AG04450 (cell line): ENCODE results near the gene CHRNA9. TPM values are rescaled to one million over a fixed set of nuclear protein-coding genes. Genes with fewer than 3 reads are reported as not detected.

Experiments
- CTCF ChIA-PET: fragments of 300-600, 350-600 bp; formaldehyde crosslinking; extraction: SDS; loops from one replicate; lab custom pipeline; 2022; ENCODE audit warnings: antibody characterized with exemption, inconsistent platforms; lab: Charles Lee
- POLR2A ChIA-PET: fragments of 350-600 bp; formaldehyde crosslinking; extraction: SDS; loops from one replicate; lab custom pipeline; 2021; ENCODE audit warnings: antibody characterized with exemption, inconsistent platforms; lab: Yijun Ruan, JAX
- DNase-seq: peaks from one replicate; pipeline ENCODE4 v3.0.0-alpha.2; 2011; ENCODE audit warnings: low read depth, low spot score
- H3K27ac ChIP-seq: one replicate; pipeline ENCODE4 v1.5.1; 2012; ENCODE audit warnings: low read depth, low read length, control low read depth
- H3K27me3 ChIP-seq: one replicate; pipeline ENCODE4 v1.6.0; 2012; ENCODE audit warnings: low read length; ENCODE audit not compliant: control insufficient read depth, insufficient read depth
- H3K4me3 ChIP-seq: 2 replicates; pipeline ENCODE4 v1.5.1; 2011; ENCODE audit warnings: mild to moderate bottlenecking, low read depth, low read length, control low read depth
- H3K9me3 ChIP-seq: 2 replicates; pipeline ENCODE4 v1.5.1; 2012; ENCODE audit warnings: low read length; ENCODE audit not compliant: control insufficient read depth, insufficient read depth
- polyA plus RNA-seq: library from polyadenylated mRNA; depleted of rRNA; stranded (reverse); fragments of >200 nt; gene quantifications from 2 replicates; pipeline ENCODE4 v1.2.3, GENCODE V29; 2011
- TF ChIP-seq, protein P1 (sequence below): IDR thresholded peaks from 2 replicates; pipeline ENCODE4 v1.5.1; 2011; ENCODE audit warnings: low read depth, low read length, control low read depth, inconsistent platforms

The CHRNA9 gene
- polyA plus RNA-seq, 1 experiment: 0.07 TPM

DNA sequence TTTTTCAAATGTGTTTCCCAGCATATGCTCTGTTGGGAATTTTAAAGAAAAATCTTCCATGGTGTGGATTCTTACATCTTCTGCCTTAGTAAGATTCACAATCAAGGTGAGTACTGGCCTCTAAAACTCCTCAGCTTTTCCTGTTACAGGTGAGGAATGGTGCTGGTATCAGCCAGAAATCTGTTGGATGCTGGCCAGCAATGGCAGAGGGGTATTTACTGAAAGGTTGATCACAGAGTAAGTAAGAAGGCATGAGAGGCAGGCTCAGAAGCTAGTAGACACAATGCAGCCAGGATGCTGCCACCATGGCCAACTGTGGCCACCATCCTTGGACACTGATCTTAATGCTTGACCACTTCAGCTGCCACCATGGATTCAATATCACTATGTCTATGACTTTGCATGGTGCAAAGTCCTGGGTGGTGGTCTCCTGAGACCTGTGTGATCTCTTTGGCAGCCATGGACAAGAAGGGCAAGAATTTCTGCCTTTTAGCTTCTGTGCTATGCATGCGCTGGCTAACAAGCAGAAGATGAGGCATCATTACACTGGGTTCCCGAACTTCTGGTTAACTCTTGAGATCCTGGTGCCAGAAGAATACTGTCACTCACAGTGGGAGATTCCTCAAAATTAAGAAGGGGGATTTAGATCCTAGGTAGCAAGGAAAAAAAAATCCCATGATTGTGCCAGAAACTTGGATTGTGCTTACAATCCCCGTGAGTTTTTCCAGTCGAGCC lies 60.2 kb downstream of the CHRNA9 start:
- CTCF ChIA-PET: no interaction called here
- POLR2A ChIA-PET: no interaction called here
- DNase-seq: no peak
- TF ChIP-seq, protein P1, sequence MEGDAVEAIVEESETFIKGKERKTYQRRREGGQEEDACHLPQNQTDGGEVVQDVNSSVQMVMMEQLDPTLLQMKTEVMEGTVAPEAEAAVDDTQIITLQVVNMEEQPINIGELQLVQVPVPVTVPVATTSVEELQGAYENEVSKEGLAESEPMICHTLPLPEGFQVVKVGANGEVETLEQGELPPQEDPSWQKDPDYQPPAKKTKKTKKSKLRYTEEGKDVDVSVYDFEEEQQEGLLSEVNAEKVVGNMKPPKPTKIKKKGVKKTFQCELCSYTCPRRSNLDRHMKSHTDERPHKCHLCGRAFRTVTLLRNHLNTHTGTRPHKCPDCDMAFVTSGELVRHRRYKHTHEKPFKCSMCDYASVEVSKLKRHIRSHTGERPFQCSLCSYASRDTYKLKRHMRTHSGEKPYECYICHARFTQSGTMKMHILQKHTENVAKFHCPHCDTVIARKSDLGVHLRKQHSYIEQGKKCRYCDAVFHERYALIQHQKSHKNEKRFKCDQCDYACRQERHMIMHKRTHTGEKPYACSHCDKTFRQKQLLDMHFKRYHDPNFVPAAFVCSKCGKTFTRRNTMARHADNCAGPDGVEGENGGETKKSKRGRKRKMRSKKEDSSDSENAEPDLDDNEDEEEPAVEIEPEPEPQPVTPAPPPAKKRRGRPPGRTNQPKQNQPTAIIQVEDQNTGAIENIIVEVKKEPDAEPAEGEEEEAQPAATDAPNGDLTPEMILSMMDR: no peak
- Histone ChIP-seq H3K4me3 (no peak overlapping the region), H3K9me3 (no peaks in the 10 kb centered on the region), H3K27me3 (peaks cover 11% of the 10 kb centered on the region), H3K27ac (no peak overlapping the region)

DNA sequence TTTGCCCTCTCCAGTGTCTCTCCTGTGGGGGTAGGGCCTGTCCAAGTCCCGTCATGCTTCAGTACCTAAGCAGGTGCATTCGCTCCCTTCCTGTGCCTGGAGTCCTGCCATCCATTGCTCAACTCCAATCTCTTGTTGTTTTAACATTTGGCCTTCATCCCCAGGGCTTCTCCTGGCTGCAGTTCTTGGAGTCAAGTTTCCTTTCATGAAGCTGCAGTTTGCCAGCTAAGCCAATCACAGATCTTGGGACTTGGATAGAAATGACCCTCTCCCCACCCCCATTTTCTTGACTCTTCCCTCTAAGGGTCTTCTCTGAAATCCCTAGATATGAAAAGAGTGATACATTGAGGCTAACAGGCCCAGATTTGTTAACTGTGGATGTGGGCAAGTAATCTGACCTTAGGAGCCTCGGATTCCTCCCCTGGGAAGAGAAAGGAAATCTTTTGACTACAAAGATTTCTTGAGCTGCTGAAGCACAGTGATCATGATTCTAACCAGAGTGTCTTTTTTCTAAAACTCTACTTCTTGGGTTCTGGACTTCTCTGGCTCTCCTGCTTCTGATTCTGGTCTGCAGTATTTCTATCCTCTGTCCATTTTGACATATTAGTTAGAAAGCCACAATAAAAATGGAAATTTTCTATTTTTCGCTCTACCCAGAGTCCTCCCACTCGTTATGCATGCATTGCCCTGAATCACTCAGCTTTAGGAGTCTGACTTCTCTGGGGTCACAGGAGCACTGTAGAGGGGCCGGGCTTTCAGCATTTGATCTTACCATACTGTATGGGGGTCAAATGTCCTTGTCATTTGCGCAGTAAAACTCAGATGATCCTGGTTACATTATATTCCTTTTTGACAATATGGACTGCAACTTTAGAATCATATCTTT lies 61.0 kb downstream of the CHRNA9 start:
- no peak overlapping the region for H3K4me3 ChIP-seq
- ChIA-PET CTCF (no interaction called here), POLR2A (no interaction called here)
- H3K27me3 ChIP-seq: peaks cover 11% of the 10 kb centered on the region
- H3K27ac ChIP-seq: no peak overlapping the region
- TF ChIP-seq, protein P1: no peak
- no peak for DNase-seq
- no peaks in the 10 kb centered on the region for H3K9me3 ChIP-seq

DNA sequence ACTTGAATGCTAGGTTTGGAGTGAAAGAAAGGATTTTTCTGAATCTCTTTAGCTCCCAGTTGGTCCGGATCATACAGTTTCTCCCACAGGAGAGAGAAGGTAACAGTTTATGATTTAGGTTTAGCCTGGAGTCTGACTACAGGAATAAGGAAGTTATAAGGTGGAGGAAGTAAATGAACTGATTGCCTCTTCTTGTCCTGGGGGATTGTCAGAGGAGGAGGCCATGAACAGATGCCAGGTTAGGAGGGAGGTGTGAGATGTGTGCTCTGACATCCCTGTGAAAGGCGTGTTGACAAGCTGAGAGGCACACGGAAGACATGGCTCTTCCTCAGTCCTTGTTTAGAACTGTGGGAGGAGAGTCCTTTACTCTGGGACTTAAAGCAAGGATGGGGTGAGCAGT lies 64.4 kb downstream of the CHRNA9 start:
- CTCF ChIA-PET: no interaction called here
- no peak for DNase-seq
- Histone ChIP-seq H3K4me3 (no peak overlapping the region), H3K9me3 (no peaks in the 10 kb centered on the region), H3K27me3 (peaks cover 8% of the 10 kb centered on the region), H3K27ac (no peak overlapping the region)
- TF ChIP-seq, protein P1: no peak
- POLR2A ChIA-PET: no interaction called here

DNA sequence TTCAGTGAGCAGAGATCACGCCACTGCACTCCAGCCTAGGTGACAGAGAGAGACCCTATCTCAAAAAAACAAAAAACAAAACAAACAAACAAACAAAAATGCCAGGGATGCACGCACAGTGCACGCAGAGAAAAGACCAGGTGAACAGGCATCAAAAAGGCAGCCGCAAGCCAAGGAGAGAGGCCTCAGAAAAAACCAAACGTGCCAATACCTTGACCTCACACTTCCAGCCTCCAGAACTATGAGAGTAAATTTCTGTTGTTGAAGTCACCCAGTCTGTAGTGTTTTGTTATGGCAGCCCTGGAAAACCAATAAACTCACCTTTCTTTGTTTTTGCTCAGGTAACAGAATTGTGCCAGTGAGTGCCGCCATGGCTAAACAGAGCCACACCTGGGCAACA lies 66.0 kb downstream of the CHRNA9 start:
- ChIA-PET CTCF (no interaction called here), POLR2A (no interaction called here)
- DNase-seq: no peak
- Histone ChIP-seq H3K9me3 (no peaks in the 10 kb centered on the region), H3K4me3 (no peak overlapping the region), H3K27ac (no peak overlapping the region), H3K27me3 (peaks cover 8% of the 10 kb centered on the region)
- TF ChIP-seq, protein P1: no peak

DNA sequence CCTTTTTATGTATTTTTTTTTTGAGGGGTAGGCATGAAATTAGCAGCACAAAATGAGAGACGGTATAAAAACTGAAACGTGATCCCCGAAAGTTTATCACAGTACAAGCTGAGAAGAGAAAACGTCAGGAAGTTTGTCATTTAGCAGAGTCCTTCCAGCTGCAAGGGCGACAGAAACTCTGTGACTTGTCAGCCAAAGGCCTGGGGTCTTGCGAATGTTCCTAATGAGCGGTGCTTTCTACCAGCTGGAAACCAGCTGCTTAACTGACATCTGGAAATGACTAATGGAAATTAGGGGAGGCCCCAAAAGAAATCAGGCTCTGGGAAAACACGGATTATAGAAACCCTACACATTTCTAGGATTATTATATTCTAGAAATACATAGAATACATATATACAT lies 66.5 kb downstream of the CHRNA9 start:
- Histone ChIP-seq H3K27me3 (peaks cover 8% of the 10 kb centered on the region), H3K4me3 (no peak overlapping the region), H3K27ac (no peak overlapping the region), H3K9me3 (peaks cover 3% of the 10 kb centered on the region; the same call in 1 of the 2 replicates)
- ChIA-PET POLR2A (no interaction called here), CTCF (no interaction called here)
- TF ChIP-seq, protein P1: no peak
- no peak for DNase-seq
